PFSK-1 (cell line): ENCODE results near the gene TSPAN4.

Experiments used
- FOXP2 ChIP-seq: optimal IDR thresholded peaks from 2 replicates; pipeline ENCODE3; 2011; ENCODE audit warnings: borderline replicate concordance, control low read depth, inconsistent platforms; ENCODE audit not compliant: insufficient read depth; ENCODE audit errors: extremely low read length, extremely low read depth
- POLR2AphosphoS5 ChIP-seq: IDR thresholded peaks from 2 replicates; pipeline ENCODE4 v1.6.1; 2012; ENCODE audit warnings: low read depth, mild to moderate bottlenecking, control low read depth, low read length, moderate library complexity
- SIN3A ChIP-seq: IDR thresholded peaks from 2 replicates; pipeline ENCODE4 v1.6.1; 2012; ENCODE audit warnings: mild to moderate bottlenecking, low read length, moderate library complexity, borderline replicate concordance; ENCODE audit not compliant: insufficient read depth
- TAF1 ChIP-seq: IDR thresholded peaks from 2 replicates; pipeline ENCODE4 v1.6.1; 2012; ENCODE audit warnings: low read length, control low read depth, borderline replicate concordance; ENCODE audit not compliant: insufficient read depth
- TF ChIP-seq, protein P1 (sequence below), 2 experiments: IDR thresholded peaks; 2 replicates each; pipeline versions ENCODE4 v1.6.1 to v1.8.0; 2011 to 2012; ENCODE audit warnings: low read depth in 2 of 2, low read length in 2 of 2, control low read depth in 1 of 2, inconsistent platforms in 1 of 2, mild to moderate bottlenecking in 1 of 2, moderate library complexity in 1 of 2; ENCODE audit not compliant: insufficient read depth in 1 of 2

DNA sequence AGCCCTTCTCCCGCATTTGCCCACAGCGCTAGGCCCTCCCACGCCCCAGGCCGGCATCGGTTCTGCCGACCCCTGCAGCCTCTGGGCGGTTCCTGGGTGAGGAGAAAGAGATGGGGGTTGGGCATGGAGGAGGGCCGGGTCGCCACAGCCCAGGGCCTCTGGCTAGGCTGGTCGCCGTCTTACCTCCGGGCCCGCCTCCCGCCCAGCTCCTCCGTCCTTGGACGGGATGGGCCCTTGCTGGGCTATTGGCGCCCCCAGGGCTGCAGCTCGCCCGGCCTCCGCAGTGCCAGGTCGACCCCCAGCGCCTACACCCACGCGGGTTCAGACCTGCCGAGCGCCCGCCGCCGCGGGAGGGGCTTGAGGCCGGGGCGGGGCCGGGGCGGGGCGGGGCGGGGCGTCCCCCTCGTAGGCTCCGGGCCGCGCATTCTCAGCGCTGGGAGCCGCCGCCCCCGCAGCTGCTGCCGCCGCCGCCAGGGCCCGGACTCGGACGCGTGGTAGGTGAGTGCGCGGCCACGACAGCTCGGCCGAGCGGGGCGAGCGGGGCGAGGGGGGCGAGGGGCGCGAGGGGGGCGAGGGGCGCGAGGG lies 10.0 kb upstream of the TSPAN4 start, which contains the start of gene CD151:
- TF ChIP-seq TAF1: 0 out of 2 replicates have a peak, but pooled peaks have one; percentile 32
- peak; percentile 58 for TF ChIP-seq POLR2AphosphoS5
- no peak for TF ChIP-seq SIN3A
- TF ChIP-seq, protein P1, sequence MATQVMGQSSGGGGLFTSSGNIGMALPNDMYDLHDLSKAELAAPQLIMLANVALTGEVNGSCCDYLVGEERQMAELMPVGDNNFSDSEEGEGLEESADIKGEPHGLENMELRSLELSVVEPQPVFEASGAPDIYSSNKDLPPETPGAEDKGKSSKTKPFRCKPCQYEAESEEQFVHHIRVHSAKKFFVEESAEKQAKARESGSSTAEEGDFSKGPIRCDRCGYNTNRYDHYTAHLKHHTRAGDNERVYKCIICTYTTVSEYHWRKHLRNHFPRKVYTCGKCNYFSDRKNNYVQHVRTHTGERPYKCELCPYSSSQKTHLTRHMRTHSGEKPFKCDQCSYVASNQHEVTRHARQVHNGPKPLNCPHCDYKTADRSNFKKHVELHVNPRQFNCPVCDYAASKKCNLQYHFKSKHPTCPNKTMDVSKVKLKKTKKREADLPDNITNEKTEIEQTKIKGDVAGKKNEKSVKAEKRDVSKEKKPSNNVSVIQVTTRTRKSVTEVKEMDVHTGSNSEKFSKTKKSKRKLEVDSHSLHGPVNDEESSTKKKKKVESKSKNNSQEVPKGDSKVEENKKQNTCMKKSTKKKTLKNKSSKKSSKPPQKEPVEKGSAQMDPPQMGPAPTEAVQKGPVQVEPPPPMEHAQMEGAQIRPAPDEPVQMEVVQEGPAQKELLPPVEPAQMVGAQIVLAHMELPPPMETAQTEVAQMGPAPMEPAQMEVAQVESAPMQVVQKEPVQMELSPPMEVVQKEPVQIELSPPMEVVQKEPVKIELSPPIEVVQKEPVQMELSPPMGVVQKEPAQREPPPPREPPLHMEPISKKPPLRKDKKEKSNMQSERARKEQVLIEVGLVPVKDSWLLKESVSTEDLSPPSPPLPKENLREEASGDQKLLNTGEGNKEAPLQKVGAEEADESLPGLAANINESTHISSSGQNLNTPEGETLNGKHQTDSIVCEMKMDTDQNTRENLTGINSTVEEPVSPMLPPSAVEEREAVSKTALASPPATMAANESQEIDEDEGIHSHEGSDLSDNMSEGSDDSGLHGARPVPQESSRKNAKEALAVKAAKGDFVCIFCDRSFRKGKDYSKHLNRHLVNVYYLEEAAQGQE (IDR thresholded peaks at IDR 0.05; ENCODE audit: insufficient read depth in 1 of 2, low read depth in 2 of 2, low read length in 2 of 2): no peak
- no peak for TF ChIP-seq FOXP2
